Measurements from ENCODE around the gene CDK2AP2.

DNA sequence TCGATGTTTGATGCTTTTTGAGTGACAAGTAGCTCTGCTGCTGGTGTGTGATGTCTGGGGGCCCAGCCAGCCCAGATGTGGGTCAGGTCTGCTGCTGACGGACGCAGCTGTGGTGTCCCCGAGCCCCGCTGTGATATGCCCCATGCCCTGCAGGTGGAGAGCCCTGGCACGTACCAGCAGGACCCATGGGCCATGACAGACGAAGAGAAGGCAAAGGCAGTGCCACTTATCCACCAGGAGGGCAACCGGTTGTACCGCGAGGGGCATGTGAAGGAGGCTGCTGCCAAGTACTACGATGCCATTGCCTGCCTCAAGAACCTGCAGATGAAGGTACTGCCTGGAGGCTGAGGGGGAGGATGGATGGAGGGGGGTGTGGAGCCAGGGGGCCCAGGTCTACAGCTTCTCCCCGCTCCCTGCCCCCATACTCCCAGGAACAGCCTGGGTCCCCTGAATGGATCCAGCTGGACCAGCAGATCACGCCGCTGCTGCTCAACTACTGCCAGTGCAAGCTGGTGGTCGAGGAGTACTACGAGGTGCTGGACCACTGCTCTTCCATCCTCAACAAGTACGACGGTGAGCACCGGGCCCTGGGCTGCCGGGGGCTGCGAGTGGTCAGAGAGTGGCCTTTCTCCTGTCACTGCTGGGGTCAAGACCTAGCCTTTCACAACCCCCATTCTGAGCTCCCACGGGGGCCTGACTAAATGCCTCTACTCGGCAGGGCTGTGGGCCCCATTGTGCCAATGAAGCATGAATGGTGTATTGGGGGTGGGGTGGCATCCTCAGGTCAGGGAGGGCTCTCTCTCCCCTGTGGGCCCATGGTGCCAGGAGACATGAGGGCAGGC, 17.9 kb downstream of the CDK2AP2 start:
- TF ChIP-seq RAD21 (CRISPR knock-in tag; conservative IDR thresholded peaks at IDR 0.05 in 1 of 2, IDR thresholded peaks at IDR 0.05 in 1 of 2) (no peak), MAFF (IDR thresholded peaks at IDR 0.05; ENCODE audit: low read length) (no peak), KDM5B (IDR thresholded peaks at IDR 0.05; ENCODE audit: insufficient replicate concordance, low read depth, low read length) (no peak), KAT2B (IDR thresholded peaks at IDR 0.05; ENCODE audit: low read depth, low read length) (no peak), BACH1 (tag; IDR thresholded peaks at IDR 0.05) (no peak), ZZZ3 (IDR thresholded peaks at IDR 0.05) (no peak), MYC (IDR thresholded peaks at IDR 0.05; ENCODE audit: low read depth, low read length) (no peak), MYC (CRISPR knock-in tag; IDR thresholded peaks at IDR 0.05; ENCODE audit: borderline replicate concordance, low read depth) (no peak)
- TF ChIP-seq, protein P1, sequence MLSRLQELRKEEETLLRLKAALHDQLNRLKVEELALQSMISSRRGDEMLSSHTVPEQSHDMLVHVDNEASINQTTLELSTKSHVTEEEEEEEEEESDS (CRISPR knock-in tag; IDR thresholded peaks at IDR 0.05) = no peak
- TF ChIP-seq, protein P2, sequence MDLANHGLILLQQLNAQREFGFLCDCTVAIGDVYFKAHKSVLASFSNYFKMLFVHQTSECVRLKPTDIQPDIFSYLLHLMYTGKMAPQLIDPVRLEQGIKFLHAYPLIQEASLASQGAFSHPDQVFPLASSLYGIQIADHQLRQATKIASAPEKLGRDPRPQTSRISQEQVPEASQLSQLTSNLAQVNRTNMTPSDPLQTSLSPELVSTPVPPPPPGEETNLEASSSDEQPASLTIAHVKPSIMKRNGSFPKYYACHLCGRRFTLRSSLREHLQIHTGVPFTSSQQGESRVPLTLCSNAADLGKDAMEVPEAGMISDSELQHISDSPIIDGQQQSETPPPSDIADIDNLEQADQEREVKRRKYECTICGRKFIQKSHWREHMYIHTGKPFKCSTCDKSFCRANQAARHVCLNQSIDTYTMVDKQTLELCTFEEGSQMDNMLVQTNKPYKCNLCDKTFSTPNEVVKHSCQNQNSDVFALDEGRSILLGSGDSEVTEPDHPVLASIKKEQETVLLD (IDR thresholded peaks at IDR 0.05) = no peak
- TF ChIP-seq, protein P3, sequence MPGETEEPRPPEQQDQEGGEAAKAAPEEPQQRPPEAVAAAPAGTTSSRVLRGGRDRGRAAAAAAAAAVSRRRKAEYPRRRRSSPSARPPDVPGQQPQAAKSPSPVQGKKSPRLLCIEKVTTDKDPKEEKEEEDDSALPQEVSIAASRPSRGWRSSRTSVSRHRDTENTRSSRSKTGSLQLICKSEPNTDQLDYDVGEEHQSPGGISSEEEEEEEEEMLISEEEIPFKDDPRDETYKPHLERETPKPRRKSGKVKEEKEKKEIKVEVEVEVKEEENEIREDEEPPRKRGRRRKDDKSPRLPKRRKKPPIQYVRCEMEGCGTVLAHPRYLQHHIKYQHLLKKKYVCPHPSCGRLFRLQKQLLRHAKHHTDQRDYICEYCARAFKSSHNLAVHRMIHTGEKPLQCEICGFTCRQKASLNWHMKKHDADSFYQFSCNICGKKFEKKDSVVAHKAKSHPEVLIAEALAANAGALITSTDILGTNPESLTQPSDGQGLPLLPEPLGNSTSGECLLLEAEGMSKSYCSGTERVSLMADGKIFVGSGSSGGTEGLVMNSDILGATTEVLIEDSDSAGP (CRISPR knock-in tag; IDR thresholded peaks at IDR 0.05) = no peak
